Head of caudate nucleus (tissue), 42 donors: Measurements from ENCODE around the gene CRACR2B.
A peak's percentile ranks its signal among the peaks of the same experiment; 100 is the strongest.

Experiments
- DNase-seq, 42 donors: peaks; one replicate each; pipeline versions ENCODE4 v3.0.0 to v3.0.0-alpha.2; 2020 to 2021; ENCODE audit warnings: mixed read lengths in 7 of 42
- intact Hi-C: fragments of 100-400 bp; cut with DNase I; formaldehyde crosslinking; loops from one replicate; pipeline ENCODE4 v1.15.0; 2022

The CRACR2B gene

GRCh38 chr11:845872-846495 is 18.3 kb downstream of the CRACR2B start:
- intact Hi-C loops = loop anchor here (10.0 kb wide), 1 partner anchor 79 kb away; the partner anchor contains the start of gene AP2A2
- no peak for DNase-seq

GRCh38 chr11:846496-847098 is 18.9 kb downstream of the CRACR2B start:
- DNase-seq = no peak
- intact Hi-C loops = loop anchor here (10.0 kb wide), 1 partner anchor 78 kb away; the partner anchor contains the start of gene AP2A2

- intact Hi-C loops = loop anchor here (10.0 kb wide), 1 partner anchor 77 kb away; the partner anchor contains the start of gene AP2A2
- no peak for DNase-seq
These were observed 20.2 kb downstream of the CRACR2B start for GRCh38 chr11:847876-848275.

GRCh38 chr11:848380-848931 is 20.7 kb downstream of the CRACR2B start:
- intact Hi-C loops = loop anchor here (10.0 kb wide), 1 partner anchor 76 kb away; the partner anchor contains the start of gene AP2A2

GRCh38 chr11:849104-849824 is 21.5 kb downstream of the CRACR2B start:
- peak in 5 of 42 donors; percentile 25 to 54 (median 42) for DNase-seq
- intact Hi-C loops = loop anchor here (10.0 kb wide), 1 partner anchor 76 kb away; the partner anchor contains the start of gene AP2A2

More at GRCh38 chr11:848380-848931, 20.7 kb downstream of the CRACR2B start:
- DNase-seq = peak in 30 of 42 donors; percentile 39 to 81 (median 63)

GRCh38 chr11:849951-850774 is 22.4 kb downstream of the CRACR2B start:
- DNase-seq = no peak
- intact Hi-C loops = loop anchor here (10.0 kb wide), 2 partner anchors 75 to 205 kb away; partner anchors contain the start of gene AP2A2

- intact Hi-C loops = loop anchor here (10.0 kb wide), 1 partner anchor 204 kb away; no protein-coding TSS in a partner anchor
- DNase-seq = no peak
These were observed 23.4 kb downstream of the CRACR2B start for GRCh38 chr11:850775-851763.

GRCh38 chr11:852762-853161 is 25.0 kb downstream of the CRACR2B start:
- intact Hi-C loops = loop anchor here (10.0 kb wide), 1 partner anchor 202 kb away; no protein-coding TSS in a partner anchor
- DNase-seq = no peak

- intact Hi-C loops = loop anchor here (10.0 kb wide), 1 partner anchor 201 kb away; no protein-coding TSS in a partner anchor
- DNase-seq = no peak
These were observed 26.1 kb downstream of the CRACR2B start for GRCh38 chr11:853682-854448.

GRCh38 chr11:854601-855329 is 27.0 kb downstream of the CRACR2B start:
- intact Hi-C loops = loop anchor here (10.0 kb wide), 1 partner anchor 200 kb away; no protein-coding TSS in a partner anchor
- DNase-seq = no peak

- no peak for DNase-seq
- intact Hi-C loops = loop anchor here (10.0 kb wide), 1 partner anchor 199 kb away; no protein-coding TSS in a partner anchor
These were observed 27.6 kb downstream of the CRACR2B start for GRCh38 chr11:855330-855674.

GRCh38 chr11:855796-856195 is 28.1 kb downstream of the CRACR2B start:
- no peak for DNase-seq
- intact Hi-C loops = loop anchor here (10.0 kb wide), 1 partner anchor 199 kb away; no protein-coding TSS in a partner anchor

GRCh38 chr11:856397-856796 is 28.7 kb downstream of the CRACR2B start:
- intact Hi-C loops = loop anchor here (10.0 kb wide), 1 partner anchor 198 kb away; no protein-coding TSS in a partner anchor
- DNase-seq = no peak

- intact Hi-C loops = loop anchor here (10.0 kb wide), 1 partner anchor 197 kb away; no protein-coding TSS in a partner anchor
- DNase-seq = peak in 9 of 42 donors; percentile 27 to 61 (median 33)
These were observed 30.5 kb downstream of the CRACR2B start for GRCh38 chr11:858053-858761.
